OCI-LY3 (cell line): ENCODE measurements around the gene MTTP.

Experiments used
- EZH2phosphoT487 ChIP-seq: fragments of 200-600 bp; shearing (Covaris generic); IDR thresholded peaks from 2 replicates; pipeline ENCODE4 v1.6.1; 2018; ENCODE audit warnings: antibody characterized with exemption, mixed run types, low read depth
- TF ChIP-seq, protein P1 (sequence below): fragments of 200-600, 300-600 bp; sonication (generic); IDR thresholded peaks from 2 replicates; pipeline ENCODE4 v1.5.1; 2014; ENCODE audit warnings: antibody characterized with exemption, low read length, low read depth

DNA sequence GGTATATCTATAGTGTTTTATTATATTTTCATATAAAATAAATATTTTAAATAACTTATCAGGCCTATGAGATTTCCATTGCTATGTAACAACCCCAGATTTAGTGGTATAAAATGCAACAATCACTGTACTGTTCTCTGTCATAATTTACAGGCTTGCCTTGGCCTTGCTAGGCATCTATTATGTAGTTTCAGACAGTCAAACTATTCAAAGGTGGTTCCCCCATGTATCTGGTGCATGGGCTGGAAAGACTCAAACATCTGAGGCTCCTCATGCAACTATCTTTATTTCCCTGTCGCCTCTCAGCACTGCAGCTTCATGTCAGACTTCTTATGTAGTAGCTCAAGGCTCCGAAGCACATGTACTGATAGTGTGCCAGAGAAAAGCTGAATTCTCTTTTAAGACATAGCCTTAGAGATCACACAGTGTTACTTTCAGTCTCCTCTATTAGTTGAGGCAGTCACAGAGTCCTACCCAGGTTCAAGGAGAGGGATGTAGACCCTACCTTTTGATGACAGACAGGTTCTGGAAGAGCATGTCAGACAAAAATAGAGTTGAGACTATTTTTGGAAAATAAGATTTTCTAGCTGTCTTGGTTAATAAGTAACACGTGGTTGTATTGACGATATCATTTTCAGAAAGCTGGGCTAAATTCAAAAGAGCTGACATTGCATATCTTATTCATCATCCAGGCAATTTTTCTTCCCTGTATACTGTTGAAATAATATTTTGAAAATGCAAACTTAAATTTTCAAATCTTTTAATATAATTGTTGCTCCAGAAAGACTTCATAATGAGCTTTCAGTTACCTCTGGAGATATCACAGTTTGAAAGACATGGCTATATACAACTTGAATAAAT, 19.4 kb downstream of the MTTP start:
- no peak for TF ChIP-seq EZH2phosphoT487
- TF ChIP-seq, protein P1, sequence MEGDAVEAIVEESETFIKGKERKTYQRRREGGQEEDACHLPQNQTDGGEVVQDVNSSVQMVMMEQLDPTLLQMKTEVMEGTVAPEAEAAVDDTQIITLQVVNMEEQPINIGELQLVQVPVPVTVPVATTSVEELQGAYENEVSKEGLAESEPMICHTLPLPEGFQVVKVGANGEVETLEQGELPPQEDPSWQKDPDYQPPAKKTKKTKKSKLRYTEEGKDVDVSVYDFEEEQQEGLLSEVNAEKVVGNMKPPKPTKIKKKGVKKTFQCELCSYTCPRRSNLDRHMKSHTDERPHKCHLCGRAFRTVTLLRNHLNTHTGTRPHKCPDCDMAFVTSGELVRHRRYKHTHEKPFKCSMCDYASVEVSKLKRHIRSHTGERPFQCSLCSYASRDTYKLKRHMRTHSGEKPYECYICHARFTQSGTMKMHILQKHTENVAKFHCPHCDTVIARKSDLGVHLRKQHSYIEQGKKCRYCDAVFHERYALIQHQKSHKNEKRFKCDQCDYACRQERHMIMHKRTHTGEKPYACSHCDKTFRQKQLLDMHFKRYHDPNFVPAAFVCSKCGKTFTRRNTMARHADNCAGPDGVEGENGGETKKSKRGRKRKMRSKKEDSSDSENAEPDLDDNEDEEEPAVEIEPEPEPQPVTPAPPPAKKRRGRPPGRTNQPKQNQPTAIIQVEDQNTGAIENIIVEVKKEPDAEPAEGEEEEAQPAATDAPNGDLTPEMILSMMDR = no peak
